Activated CD4-positive, alpha-beta T cell treated with anti-CD3 and anti-CD28 coated beads, Interleukin-2, amount 10 ng/mL, durations not matched to agents 7 days and 5 days (primary cell): ENCODE data around the gene HHIP. TPM values are rescaled to one million over a fixed set of nuclear protein-coding genes. Genes with fewer than 3 reads are reported as not detected.
"Not testable (repeated sequence)": the region's sequence is repeated elsewhere in the genome, so short reads cannot be mapped to it uniquely, and the experiment has no call there.

Experiments
- CTCF ChIA-PET: fragments of 350-600 bp; sonication (Branson Sonifier 250); formaldehyde crosslinking; loops from one replicate; lab custom pipeline; 2021; ENCODE audit warnings: antibody characterized with exemption; lab: Charles Lee
- POLR2A ChIA-PET: fragments of 350-600 bp; sonication (Branson Sonifier 250); formaldehyde crosslinking; loops from one replicate; lab custom pipeline; 2021; ENCODE audit warnings: antibody characterized with exemption; lab: Charles Lee
- DNase-seq: peaks from one replicate; pipeline ENCODE4 v3.0.0-alpha.2; 2020
- H3K27ac Mint-ChIP-seq: one replicate; pipeline ENCODE4 v1.8.0; 2021; ENCODE audit warnings: mild to moderate bottlenecking, moderate library complexity, mixed read lengths
- H3K27me3 Mint-ChIP-seq: one replicate; pipeline ENCODE4 v1.8.0; 2021; ENCODE audit warnings: mixed read lengths
- H3K36me3 Mint-ChIP-seq: one replicate; pipeline ENCODE4 v1.8.0; 2021; ENCODE audit warnings: low read depth, mixed read lengths
- H3K4me1 Mint-ChIP-seq: one replicate; pipeline ENCODE4 v1.8.0; 2021; ENCODE audit warnings: mixed read lengths
- H3K4me3 Mint-ChIP-seq: one replicate; pipeline ENCODE4 v1.8.0; 2021; ENCODE audit warnings: mild to moderate bottlenecking, moderate library complexity, mixed read lengths
- H3K9me3 Mint-ChIP-seq: one replicate; pipeline ENCODE4 v1.8.0; 2021; ENCODE audit warnings: mixed read lengths
- total RNA-seq, 2 experiments: library from RNA; stranded (reverse); gene quantifications; one replicate each; pipeline ENCODE4 v1.2.3, GENCODE V29; 2021

HHIP gene
- total RNA-seq, 2 experiments from 2014 or later: not detected

- no peaks in the 10 kb centered on the region for H3K36me3 Mint-ChIP-seq
- ChIA-PET POLR2A (no interaction called here), CTCF (no interaction called here)
- H3K4me1 Mint-ChIP-seq: no peaks in the 10 kb centered on the region
- no peak overlapping the region for H3K4me3 Mint-ChIP-seq
- H3K9me3 Mint-ChIP-seq: no peaks in the 10 kb centered on the region
- H3K27me3 Mint-ChIP-seq: no peaks in the 10 kb centered on the region
- no peak for DNase-seq
- H3K27ac Mint-ChIP-seq: no peak overlapping the region
These were observed 104.4 kb downstream of the HHIP start for GRCh38 chr4:144750348-144750747.

DNA sequence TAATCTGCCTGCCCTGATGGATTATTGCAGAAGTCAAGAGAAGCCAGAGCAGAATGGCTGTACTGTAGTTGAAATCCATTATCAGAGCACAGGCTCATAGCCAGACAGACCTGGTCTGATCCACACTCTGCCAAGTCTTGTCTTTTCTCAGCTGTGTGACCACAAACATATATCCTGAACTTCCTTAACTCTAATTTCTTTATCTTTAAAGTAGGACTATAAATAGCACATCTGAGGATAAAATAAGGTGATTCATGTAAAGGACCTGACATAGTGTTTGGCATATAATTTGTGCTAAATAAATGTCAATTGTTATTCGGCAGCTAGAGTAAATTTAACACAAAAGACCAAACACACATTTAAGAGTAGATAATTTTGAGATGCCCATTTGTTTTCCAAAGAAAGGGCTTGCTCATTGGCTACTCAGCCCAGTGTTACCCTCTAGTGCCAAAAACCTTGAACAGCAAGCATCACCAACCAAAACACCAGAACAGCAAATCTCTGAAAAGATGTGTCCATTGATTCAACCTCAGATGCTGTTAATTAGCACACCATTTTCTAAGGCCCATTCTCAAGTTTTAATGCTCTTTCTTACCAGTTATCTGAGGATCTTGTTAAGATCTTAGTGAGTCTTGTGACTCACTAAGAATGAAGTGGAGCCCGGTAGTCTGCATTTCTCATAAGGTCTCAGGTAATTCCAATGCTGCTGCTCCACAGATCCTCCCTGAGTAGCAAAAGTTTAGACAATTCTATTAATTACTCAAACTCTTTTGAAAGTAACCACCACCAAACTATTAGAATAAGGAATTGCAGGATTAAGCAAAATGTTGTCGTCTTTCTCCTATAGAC lies 108.8 kb downstream of the HHIP start:
- Mint-ChIP-seq H3K4me3 (no peak overlapping the region), H3K36me3 (no peaks in the 10 kb centered on the region), H3K9me3 (no peaks in the 10 kb centered on the region), H3K27me3 (no peaks in the 10 kb centered on the region), H3K27ac (no peak overlapping the region), H3K4me1 (no peaks in the 10 kb centered on the region)
- DNase-seq: no peak
- ChIA-PET POLR2A (interaction anchor here (0.7 kb wide), 1 partner anchor 583 kb away, joined by 3 read pairs; no protein-coding TSS in a partner anchor), CTCF (no interaction called here)

- Mint-ChIP-seq H3K27ac (no peak overlapping the region), H3K4me3 (no peak overlapping the region), H3K27me3 (no peaks in the 10 kb centered on the region), H3K9me3 (no peaks in the 10 kb centered on the region), H3K4me1 (no peaks in the 10 kb centered on the region), H3K36me3 (no peaks in the 10 kb centered on the region)
- ChIA-PET CTCF (no interaction called here), POLR2A (no interaction called here)
- DNase-seq: no peak
These were observed 112.0 kb downstream of the HHIP start for GRCh38 chr4:144757969-144758368.

DNA sequence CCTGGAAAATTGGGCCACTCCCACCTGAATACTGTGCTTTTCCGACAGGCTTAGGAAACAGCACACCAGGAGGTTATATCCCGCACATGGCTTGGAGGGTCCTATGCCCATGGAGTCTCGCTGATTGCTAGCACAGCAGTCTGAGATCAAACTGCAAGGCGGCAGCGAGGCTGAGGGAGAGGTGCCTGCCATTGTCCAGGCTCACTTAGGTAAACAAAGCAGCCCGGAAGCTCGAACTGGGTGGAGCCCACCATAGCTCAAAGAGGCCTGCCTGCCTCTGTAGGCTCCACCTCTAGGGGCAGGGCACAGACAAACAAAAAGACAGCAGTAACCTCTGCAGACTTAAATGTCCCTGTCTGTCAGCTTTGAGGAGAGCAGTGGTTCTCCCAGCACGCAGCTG lies 122.9 kb downstream of the HHIP start:
- H3K4me1 Mint-ChIP-seq, H3K27me3 Mint-ChIP-seq, H3K9me3 Mint-ChIP-seq, DNase-seq, H3K4me3 Mint-ChIP-seq, H3K27ac Mint-ChIP-seq, POLR2A ChIA-PET, CTCF ChIA-PET, H3K36me3 Mint-ChIP-seq: not testable (repeated sequence)

GRCh38 chr4:144778364-144778763 lies 132.4 kb downstream of the HHIP start:
- Mint-ChIP-seq H3K4me3 (no peak overlapping the region), H3K27ac (no peak overlapping the region), H3K36me3 (no peaks in the 10 kb centered on the region), H3K4me1 (no peaks in the 10 kb centered on the region), H3K27me3 (peaks cover 11% of the 10 kb centered on the region), H3K9me3 (peaks cover 4% of the 10 kb centered on the region)
- ChIA-PET POLR2A (no interaction called here), CTCF (no interaction called here)
- DNase-seq: no peak

DNA sequence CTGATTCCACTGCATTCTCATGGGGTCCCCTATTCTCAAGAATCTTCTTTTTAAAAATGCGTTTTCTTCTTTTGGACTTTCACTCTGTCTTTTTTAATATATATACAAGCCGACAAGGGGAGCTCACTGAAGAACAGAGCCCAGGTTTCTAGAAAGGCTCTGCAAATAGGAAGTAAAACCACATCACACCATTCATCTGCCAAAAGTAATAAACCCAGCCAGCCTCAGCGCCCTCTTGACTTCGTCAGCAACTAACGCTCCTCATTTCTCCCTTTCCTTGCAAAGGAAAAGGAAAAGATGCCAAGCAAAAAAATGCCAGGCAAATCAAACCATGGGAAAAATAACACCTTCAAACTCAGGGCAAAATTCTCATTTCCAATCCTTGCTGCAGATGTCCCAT lies 136.4 kb downstream of the HHIP start:
- no peak for DNase-seq
- Mint-ChIP-seq H3K27ac (no peak overlapping the region), H3K4me3 (no peak overlapping the region), H3K9me3 (no peaks in the 10 kb centered on the region), H3K4me1 (no peaks in the 10 kb centered on the region), H3K36me3 (no peaks in the 10 kb centered on the region), H3K27me3 (peaks cover 13% of the 10 kb centered on the region)
- POLR2A ChIA-PET: no interaction called here
- CTCF ChIA-PET: no interaction called here

GRCh38 chr4:144785961-144786360 lies 140.0 kb downstream of the HHIP start:
- Mint-ChIP-seq H3K27me3 (peaks cover 13% of the 10 kb centered on the region), H3K9me3 (no peaks in the 10 kb centered on the region), H3K4me1 (no peaks in the 10 kb centered on the region), H3K36me3 (no peaks in the 10 kb centered on the region), H3K4me3 (no peak overlapping the region), H3K27ac (no peak overlapping the region)
- CTCF ChIA-PET: no interaction called here
- POLR2A ChIA-PET: no interaction called here
- no peak for DNase-seq

DNA sequence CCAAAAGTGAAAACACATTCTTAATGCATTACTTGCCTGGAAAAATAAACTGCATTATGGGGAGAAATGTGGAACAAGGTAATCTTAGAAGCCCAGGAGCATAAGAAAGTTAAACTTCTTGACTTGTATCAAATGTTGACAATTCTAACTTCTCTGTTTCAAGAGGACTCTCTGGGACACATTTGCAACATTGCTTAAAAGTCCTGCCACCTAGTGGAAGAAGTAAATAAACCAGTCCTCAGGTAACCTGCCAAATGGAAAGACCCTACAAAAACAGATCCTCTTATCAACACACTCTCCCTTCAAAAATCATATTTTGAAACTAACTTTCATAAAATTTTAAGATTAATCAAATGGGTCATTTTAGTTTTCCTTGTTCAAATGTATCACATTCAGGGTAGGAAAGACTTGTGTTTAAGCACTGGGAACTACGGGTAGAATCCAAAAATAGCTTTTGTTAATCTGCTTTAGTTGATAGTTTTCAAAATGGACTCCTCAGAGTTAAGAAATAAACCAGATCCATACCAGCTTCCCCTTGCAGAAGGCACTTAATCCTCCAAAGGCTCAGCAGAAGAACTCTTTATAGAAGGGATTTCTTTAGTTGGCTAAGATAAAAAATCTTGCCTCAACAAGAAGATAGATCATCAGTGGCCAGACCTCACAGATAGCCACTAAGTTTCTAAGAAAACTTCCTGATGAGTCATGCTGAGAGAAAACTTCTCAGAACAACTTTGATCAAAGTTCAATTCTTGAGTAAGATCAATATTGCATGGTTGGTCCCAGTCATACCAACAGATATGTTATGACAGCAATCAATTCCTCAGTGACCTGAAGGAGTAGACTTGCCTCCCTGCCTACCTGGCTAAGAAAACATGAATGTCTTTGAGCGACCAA lies 141.7 kb downstream of the HHIP start:
- no peaks in the 10 kb centered on the region for H3K9me3 Mint-ChIP-seq
- H3K4me1 Mint-ChIP-seq: peaks cover 2% of the 10 kb centered on the region
- peaks cover 3% of the 10 kb centered on the region for H3K27me3 Mint-ChIP-seq
- POLR2A ChIA-PET: no interaction called here
- no peak for DNase-seq
- H3K27ac Mint-ChIP-seq: no peak overlapping the region
- H3K4me3 Mint-ChIP-seq: no peak overlapping the region
- CTCF ChIA-PET: no interaction called here
- H3K36me3 Mint-ChIP-seq: no peaks in the 10 kb centered on the region

GRCh38 chr4:144788469-144788868 lies 142.5 kb downstream of the HHIP start:
- peaks cover 3% of the 10 kb centered on the region for H3K27me3 Mint-ChIP-seq
- CTCF ChIA-PET: no interaction called here
- POLR2A ChIA-PET: no interaction called here
- no peak for DNase-seq
- H3K4me1 Mint-ChIP-seq: peaks cover 2% of the 10 kb centered on the region
- H3K36me3 Mint-ChIP-seq: no peaks in the 10 kb centered on the region
- no peak overlapping the region for H3K4me3 Mint-ChIP-seq
- H3K9me3 Mint-ChIP-seq: no peaks in the 10 kb centered on the region
- H3K27ac Mint-ChIP-seq: no peak overlapping the region

DNA sequence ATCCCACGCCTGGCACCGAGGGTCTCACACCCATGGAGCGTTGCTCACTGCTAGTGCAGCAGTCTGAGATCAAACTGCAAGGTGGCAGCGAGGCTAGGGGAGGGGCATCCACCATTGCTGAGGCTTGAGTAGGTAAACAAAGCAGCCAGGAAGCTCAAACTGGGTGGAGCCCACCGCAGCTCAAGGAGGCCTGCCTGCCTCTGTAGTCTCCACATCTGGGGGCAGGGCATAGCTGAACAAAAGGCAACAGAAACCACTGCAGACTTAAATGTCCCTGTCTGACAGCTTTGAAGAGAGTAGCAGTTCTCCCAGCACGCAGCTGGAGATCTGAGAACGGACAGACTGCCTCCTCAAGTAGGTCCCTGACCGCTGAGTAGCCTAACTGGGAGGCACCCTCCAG lies 146.0 kb downstream of the HHIP start:
- POLR2A ChIA-PET: not testable (repeated sequence)

More for the DNA sequence above, 146.0 kb downstream of the HHIP start:
- H3K4me1 Mint-ChIP-seq, H3K27ac Mint-ChIP-seq, H3K36me3 Mint-ChIP-seq, H3K4me3 Mint-ChIP-seq, CTCF ChIA-PET, H3K27me3 Mint-ChIP-seq, H3K9me3 Mint-ChIP-seq, DNase-seq: not testable (repeated sequence)
